ENCODE results near the gene SORCS1.

DNA sequence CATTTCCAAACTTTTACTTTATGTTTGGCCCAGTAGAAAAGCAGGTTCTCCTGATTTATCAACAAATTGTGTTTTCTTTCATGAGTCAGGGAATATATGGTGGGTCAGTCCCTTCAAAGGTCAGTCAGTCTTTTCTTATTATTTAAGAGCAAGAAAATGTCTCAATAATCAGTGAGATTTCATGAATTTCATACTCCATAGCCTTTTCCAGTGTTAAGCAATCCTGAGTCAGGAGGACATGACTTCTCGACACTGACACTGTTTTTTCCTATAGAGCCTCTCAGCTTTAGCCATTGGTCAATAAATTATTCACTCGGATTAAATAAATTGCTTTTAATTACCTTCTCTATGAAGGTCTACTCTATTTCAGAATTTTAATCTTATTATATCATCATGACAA lies 334.5 kb downstream of the SORCS1 start:
- TF ChIP-seq SAP30 (IDR thresholded peaks at IDR 0.05; ENCODE audit: insufficient read depth, insufficient replicate concordance, low read length) (no peak), EP300 (IDR thresholded peaks at IDR 0.05; ENCODE audit: borderline replicate concordance in 1 of 2, low read depth in 2 of 2, low read length in 2 of 2) (no peak)
